ENCODE results near the gene CHRNE. TPM values are rescaled to one million over a fixed set of nuclear protein-coding genes. Genes with fewer than 3 reads are reported as not detected.
A peak's percentile ranks its signal among the peaks of the same experiment; 100 is the strongest.
"Not testable (repeated sequence)": the region's sequence is repeated elsewhere in the genome, so short reads cannot be mapped to it uniquely, and the experiment has no call there.

CHRNE gene
- total RNA-seq, 3 donors from 2014 or later: 0.18 to 0.71 (median 0.35) TPM

GRCh38 chr17:4893272-4893671, 9.6 kb downstream of the CHRNE start:
- peaks cover 17% of the 10 kb centered on the region for H3K36me3 Mint-ChIP-seq (ENCODE audit: insufficient read depth)
- H3K4me3 Mint-ChIP-seq: no peak overlapping the region
- H3K27me3 Mint-ChIP-seq (ENCODE audit: low read depth): no peaks in the 10 kb centered on the region
- H3K9me3 Mint-ChIP-seq: no peaks in the 10 kb centered on the region
- peaks cover 3% of the 10 kb centered on the region for H3K4me1 Mint-ChIP-seq (ENCODE audit: low read depth)
- DNase-seq (no peak), ATAC-seq (no peak)

GRCh38 chr17:4892499-4893221, 10.2 kb downstream of the CHRNE start:
- Mint-ChIP-seq H3K36me3 (ENCODE audit: insufficient read depth) (peaks cover 17% of the 10 kb centered on the region), H3K4me3 (no peak overlapping the region)

DNA sequence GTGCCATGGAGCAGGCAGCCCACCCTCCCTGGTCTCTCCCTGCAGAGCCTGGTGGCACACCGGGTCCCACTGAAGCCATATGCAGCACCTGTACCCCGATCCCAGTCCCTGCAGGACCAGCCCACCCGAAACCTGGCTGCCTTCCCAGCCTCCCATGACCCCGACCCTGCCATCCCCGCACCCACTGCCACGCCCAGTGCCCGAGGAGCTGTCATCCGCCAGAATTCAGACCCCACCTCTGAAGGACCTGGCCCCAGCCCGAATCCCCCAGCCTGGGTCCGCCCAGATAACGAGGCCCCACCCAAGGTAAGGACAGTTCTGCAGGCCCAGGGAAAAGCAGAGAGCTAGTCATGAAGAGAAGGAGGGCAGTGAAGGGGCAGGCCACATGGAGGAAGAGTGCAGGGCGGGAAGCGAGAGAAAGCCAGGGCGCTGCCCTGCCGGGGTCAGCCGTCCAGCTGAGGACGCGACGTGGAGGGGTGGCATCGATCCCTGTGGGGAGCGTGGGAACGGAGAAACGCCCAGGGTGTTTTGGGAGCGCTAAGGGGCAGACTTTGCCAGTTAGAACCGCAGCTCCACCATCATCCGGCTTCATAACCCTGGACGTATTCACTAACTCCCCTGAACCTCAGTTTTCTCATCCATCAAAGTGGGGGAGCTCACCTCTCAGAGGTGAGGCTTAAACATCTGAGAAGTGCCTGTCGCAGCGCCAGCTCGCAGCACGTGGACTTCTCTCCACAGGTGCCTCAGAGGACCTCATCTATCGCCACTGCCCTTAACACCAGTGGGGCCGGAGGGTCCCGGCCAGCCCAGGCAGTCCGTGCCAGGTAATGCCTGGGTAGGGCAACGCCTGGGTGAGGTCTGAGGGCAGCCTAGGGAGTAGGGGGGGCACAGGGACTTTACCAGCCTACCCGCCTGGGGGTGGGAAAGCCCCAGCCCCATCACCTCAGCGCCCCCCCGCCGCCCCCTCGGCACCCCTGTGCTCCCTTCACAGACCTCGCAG, 11.2 kb downstream of the CHRNE start:
- H3K36me3 Mint-ChIP-seq (ENCODE audit: insufficient read depth): peaks cover 17% of the 10 kb centered on the region
- H3K9me3 Mint-ChIP-seq: no peaks in the 10 kb centered on the region
- DNase-seq: no peak
- H3K4me3 Mint-ChIP-seq: no peak overlapping the region
- ATAC-seq: no peak
- peaks cover 2% of the 10 kb centered on the region for H3K4me1 Mint-ChIP-seq (ENCODE audit: low read depth)
- no peaks in the 10 kb centered on the region for H3K27me3 Mint-ChIP-seq (ENCODE audit: low read depth)

More at GRCh38 chr17:4892499-4893221, 10.2 kb downstream of the CHRNE start:
- DNase-seq (no peak), ATAC-seq (no peak)
- Mint-ChIP-seq H3K4me1 (ENCODE audit: low read depth) (peaks cover 2% of the 10 kb centered on the region), H3K9me3 (no peaks in the 10 kb centered on the region), H3K27me3 (ENCODE audit: low read depth) (no peaks in the 10 kb centered on the region)

- no peak for ATAC-seq
- peaks cover 2% of the 10 kb centered on the region for H3K4me1 Mint-ChIP-seq (ENCODE audit: low read depth)
- no peaks in the 10 kb centered on the region for H3K9me3 Mint-ChIP-seq
- H3K27me3 Mint-ChIP-seq (ENCODE audit: low read depth): no peaks in the 10 kb centered on the region
- H3K4me3 Mint-ChIP-seq: no peak overlapping the region
- no peak for DNase-seq
- H3K36me3 Mint-ChIP-seq (ENCODE audit: insufficient read depth): peaks cover 20% of the 10 kb centered on the region
Measured at GRCh38 chr17:4887581-4887980, 15.3 kb downstream of the CHRNE start.

- Mint-ChIP-seq H3K4me3 (no peak overlapping the region), H3K27me3 (ENCODE audit: low read depth) (no peaks in the 10 kb centered on the region), H3K4me1 (ENCODE audit: low read depth) (peaks cover 2% of the 10 kb centered on the region), H3K36me3 (ENCODE audit: insufficient read depth) (peaks cover 18% of the 10 kb centered on the region), H3K9me3 (no peaks in the 10 kb centered on the region)
- no peak for ATAC-seq
- no peak for DNase-seq
Measured at GRCh38 chr17:4886830-4887229, 16.1 kb downstream of the CHRNE start.

- DNase-seq: no peak
- H3K4me1 Mint-ChIP-seq (ENCODE audit: low read depth): peaks cover 2% of the 10 kb centered on the region
- H3K9me3 Mint-ChIP-seq: no peaks in the 10 kb centered on the region
- no peak overlapping the region for H3K4me3 Mint-ChIP-seq
- H3K36me3 Mint-ChIP-seq (ENCODE audit: insufficient read depth): peaks cover 17% of the 10 kb centered on the region
- ATAC-seq: no peak
- H3K27me3 Mint-ChIP-seq (ENCODE audit: low read depth): no peaks in the 10 kb centered on the region
Measured at GRCh38 chr17:4884489-4884888, 18.4 kb downstream of the CHRNE start.

DNA sequence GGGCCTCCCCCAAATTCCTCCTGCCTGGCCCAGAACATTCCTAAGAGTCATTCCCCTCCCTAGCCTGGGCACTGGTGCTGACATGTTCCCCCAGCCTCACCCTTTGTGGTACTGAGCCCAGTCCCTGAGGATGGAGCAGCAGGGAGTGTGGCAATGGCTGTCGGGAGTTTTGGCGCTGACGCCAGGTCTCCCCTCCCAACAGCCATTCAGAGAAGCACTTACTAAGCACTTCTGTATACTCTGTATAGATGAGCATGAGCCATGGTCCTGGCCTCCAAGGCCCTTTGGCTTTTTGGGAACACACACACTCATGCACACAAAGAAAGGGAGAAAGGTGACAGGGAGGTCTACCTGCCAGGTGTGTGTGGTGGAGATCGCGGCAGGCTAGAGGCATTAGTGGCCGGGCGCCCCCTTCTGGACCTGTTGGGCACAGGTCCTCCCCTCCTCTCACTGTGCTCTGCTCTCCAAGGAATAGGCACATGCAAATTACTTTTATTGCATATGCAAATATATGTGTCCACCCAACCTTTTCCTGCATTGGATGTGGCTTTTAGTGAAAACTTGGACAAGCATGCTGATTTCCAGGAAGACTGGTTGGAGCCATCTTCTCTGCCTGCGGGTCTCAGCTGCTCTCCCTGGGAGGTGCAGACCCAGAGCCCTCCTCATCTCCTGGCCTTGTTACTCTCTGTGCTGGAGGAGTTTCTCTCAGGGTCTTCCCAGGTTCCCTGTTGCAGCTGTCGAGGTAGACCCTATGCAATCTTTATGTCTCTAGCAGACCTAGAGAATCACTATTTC, 20.9 kb downstream of the CHRNE start:
- ATAC-seq: peak; percentile 85 to 86
- no peak overlapping the region for H3K4me3 Mint-ChIP-seq

DNA sequence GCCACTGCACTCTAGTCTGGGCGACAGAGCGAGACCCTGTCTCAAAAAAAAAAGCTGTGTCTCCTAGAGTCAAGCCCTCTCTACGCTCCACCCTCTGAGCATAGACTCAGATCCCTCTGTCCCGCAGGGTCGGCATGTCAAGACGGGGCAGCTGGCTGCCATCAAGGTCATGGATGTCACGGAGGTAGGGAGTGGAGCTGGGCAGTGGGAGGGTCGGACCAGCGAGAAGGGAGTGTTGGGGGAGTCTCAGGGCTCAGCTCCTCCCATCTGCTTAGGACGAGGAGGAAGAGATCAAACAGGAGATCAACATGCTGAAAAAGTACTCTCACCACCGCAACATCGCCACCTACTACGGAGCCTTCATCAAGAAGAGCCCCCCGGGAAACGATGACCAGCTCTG, 22.0 kb downstream of the CHRNE start:
- peaks cover 9% of the 10 kb centered on the region for H3K36me3 Mint-ChIP-seq (ENCODE audit: insufficient read depth)
- no peaks in the 10 kb centered on the region for H3K9me3 Mint-ChIP-seq
- H3K27me3 Mint-ChIP-seq (ENCODE audit: low read depth): no peaks in the 10 kb centered on the region
- ATAC-seq (no peak), DNase-seq (no peak)
- no peaks in the 10 kb centered on the region for H3K4me1 Mint-ChIP-seq (ENCODE audit: low read depth)
- H3K4me3 Mint-ChIP-seq: no peak overlapping the region

More for the DNA sequence above, 20.9 kb downstream of the CHRNE start:
- peaks cover 12% of the 10 kb centered on the region for H3K36me3 Mint-ChIP-seq (ENCODE audit: insufficient read depth)
- no peaks in the 10 kb centered on the region for H3K4me1 Mint-ChIP-seq (ENCODE audit: low read depth)
- H3K27me3 Mint-ChIP-seq (ENCODE audit: low read depth): no peaks in the 10 kb centered on the region
- peak; percentile 70 for DNase-seq
- no peaks in the 10 kb centered on the region for H3K9me3 Mint-ChIP-seq

GRCh38 chr17:4879601-4880000, 23.3 kb downstream of the CHRNE start:
- Mint-ChIP-seq H3K27me3 (ENCODE audit: low read depth) (no peaks in the 10 kb centered on the region), H3K4me3 (no peak overlapping the region), H3K4me1 (ENCODE audit: low read depth) (no peaks in the 10 kb centered on the region), H3K36me3 (ENCODE audit: insufficient read depth) (peaks cover 2% of the 10 kb centered on the region), H3K9me3 (no peaks in the 10 kb centered on the region)
- DNase-seq (no peak), ATAC-seq (no peak)

DNA sequence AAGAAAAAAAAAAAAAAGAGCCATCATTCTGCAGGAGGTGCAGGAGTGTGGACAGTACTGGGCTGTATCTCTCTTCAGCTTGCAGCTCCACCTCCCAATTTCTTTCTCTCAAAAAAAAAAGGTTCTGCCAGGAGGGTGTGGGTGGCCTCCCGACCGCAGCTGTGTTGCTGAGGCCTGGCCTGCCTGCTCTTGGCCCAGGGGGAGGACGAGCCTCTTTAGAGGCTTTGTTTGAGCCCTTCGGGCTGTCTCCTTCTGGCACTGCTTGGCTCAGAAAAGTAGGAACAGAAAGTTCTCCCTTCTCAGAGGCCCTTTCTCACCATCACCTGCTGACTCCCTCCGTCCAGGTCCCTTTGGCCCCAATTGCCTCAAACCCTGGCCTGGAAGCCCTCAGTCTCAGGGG, 25.8 kb downstream of the CHRNE start:
- no peaks in the 10 kb centered on the region for H3K4me1 Mint-ChIP-seq (ENCODE audit: low read depth)
- ATAC-seq: no peak
- no peaks in the 10 kb centered on the region for H3K9me3 Mint-ChIP-seq
- no peak for DNase-seq
- H3K4me3 Mint-ChIP-seq: no peak overlapping the region
- no peaks in the 10 kb centered on the region for H3K27me3 Mint-ChIP-seq (ENCODE audit: low read depth)
- peaks cover 7% of the 10 kb centered on the region for H3K36me3 Mint-ChIP-seq (ENCODE audit: insufficient read depth)

GRCh38 chr17:4872786-4873185, 30.1 kb downstream of the CHRNE start:
- DNase-seq (no peak), ATAC-seq (no peak)
- Mint-ChIP-seq H3K36me3 (ENCODE audit: insufficient read depth) (peaks cover 10% of the 10 kb centered on the region), H3K27me3 (ENCODE audit: low read depth) (no peaks in the 10 kb centered on the region), H3K9me3 (no peaks in the 10 kb centered on the region), H3K4me3 (no peak overlapping the region), H3K4me1 (ENCODE audit: low read depth) (peaks cover 4% of the 10 kb centered on the region)

- H3K4me1 Mint-ChIP-seq (ENCODE audit: low read depth): peaks cover 4% of the 10 kb centered on the region
Measured at GRCh38 chr17:4870855-4871254, 32.0 kb downstream of the CHRNE start.

GRCh38 chr17:4869058-4869998, 33.6 kb downstream of the CHRNE start:
- not testable (repeated sequence) for ATAC-seq; H3K4me1 Mint-ChIP-seq (ENCODE audit: low read depth); H3K9me3 Mint-ChIP-seq; H3K4me3 Mint-ChIP-seq; DNase-seq; H3K36me3 Mint-ChIP-seq (ENCODE audit: insufficient read depth); H3K27me3 Mint-ChIP-seq (ENCODE audit: low read depth)

More at GRCh38 chr17:4870855-4871254, 32.0 kb downstream of the CHRNE start:
- DNase-seq (no peak), ATAC-seq (no peak)
- no peak overlapping the region for H3K4me3 Mint-ChIP-seq
- no peaks in the 10 kb centered on the region for H3K9me3 Mint-ChIP-seq
- no peaks in the 10 kb centered on the region for H3K27me3 Mint-ChIP-seq (ENCODE audit: low read depth)
- peaks cover 10% of the 10 kb centered on the region for H3K36me3 Mint-ChIP-seq (ENCODE audit: insufficient read depth)

Measured in activated T-cell treated with anti-CD3 and anti-CD28 coated beads, Interleukin-2, amount 50 U/mL, for 4 hours (primary cell).